Neural cell (in vitro differentiated cells): ENCODE results near the gene NDUFAF3. TPM values are rescaled to one million over a fixed set of nuclear protein-coding genes. Genes with fewer than 3 reads are reported as not detected.
A peak's percentile ranks its signal among the peaks of the same experiment; 100 is the strongest.

Source experiments
- H2AFZ ChIP-seq: fragments of 200-600, 300-800 bp; sonication (generic), shearing (Covaris generic); 2 replicates; pipeline ENCODE4 v1.6.0; 2014; ENCODE audit warnings: low read depth, mild to moderate bottlenecking, antibody characterized with exemption, low read length, moderate library complexity
- H3F3A ChIP-seq: fragments of 200-600 bp; shearing (Covaris generic); 2 replicates; pipeline ENCODE4 v1.6.1; 2016; ENCODE audit warnings: mild to moderate bottlenecking, moderate library complexity, mixed read lengths, antibody characterized with exemption, low read length; ENCODE audit not compliant: insufficient read depth, poor library complexity, severe bottlenecking
- H3K27ac ChIP-seq: fragments of 200-600, 300-800 bp; sonication (generic), shearing (Covaris generic); 2 replicates; pipeline ENCODE4 v1.5.1; 2014; ENCODE audit warnings: mild to moderate bottlenecking, low read length, moderate library complexity
- H3K27me3 ChIP-seq: fragments of 300-800, 200-600 bp; sonication (generic), shearing (Covaris generic); 2 replicates; pipeline ENCODE4 v1.6.0; 2014; ENCODE audit warnings: mild to moderate bottlenecking, low read depth, low read length, moderate library complexity; ENCODE audit not compliant: insufficient read depth
- H3K36me3 ChIP-seq: fragments of 300-800, 200-600 bp; sonication (generic), shearing (Covaris generic); 2 replicates; pipeline ENCODE4 v1.5.1; 2014; ENCODE audit warnings: mild to moderate bottlenecking, antibody characterized with exemption, low read length, moderate library complexity; ENCODE audit not compliant: insufficient read depth
- H3K4me2 ChIP-seq: fragments of 300-800, 200-600 bp; sonication (generic), shearing (Covaris generic); 2 replicates; pipeline ENCODE4 v1.6.0; 2014; ENCODE audit warnings: mild to moderate bottlenecking, low read length
- H3K4me3 ChIP-seq: fragments of 300-800, 200-600 bp; sonication (generic), shearing (Covaris generic); 2 replicates; pipeline ENCODE4 v1.5.1; 2014; ENCODE audit warnings: mild to moderate bottlenecking, low read length, moderate library complexity
- H3K79me2 ChIP-seq: fragments of 200-600 bp; shearing (Covaris generic); replicated peaks from 2 replicates; pipeline ENCODE4 v1.6.0; 2014; ENCODE audit warnings: mild to moderate bottlenecking, low read length, moderate library complexity; ENCODE audit not compliant: insufficient read depth
- H3K9ac ChIP-seq: fragments of 300-800, 200-600 bp; sonication (generic), shearing (Covaris generic); 2 replicates; pipeline ENCODE4 v1.6.1; 2016; ENCODE audit warnings: mild to moderate bottlenecking, low read length, mixed read lengths
- H3K9me2 ChIP-seq: fragments of 200-600 bp; shearing (Covaris generic); 2 replicates; pipeline ENCODE4 v1.6.1; 2016; ENCODE audit warnings: mild to moderate bottlenecking, low read length, mixed read lengths; ENCODE audit not compliant: insufficient read depth
- H3K9me3 ChIP-seq: fragments of 200-600, 300-800 bp; sonication (generic), shearing (Covaris generic); 2 replicates; pipeline ENCODE4 v1.6.1; 2016; ENCODE audit warnings: mild to moderate bottlenecking, mixed run types, low read length, moderate library complexity, mixed read lengths
- H4K20me1 ChIP-seq: fragments of 200-600 bp; shearing (Covaris generic); 2 replicates; pipeline ENCODE4 v1.6.1; 2016; ENCODE audit warnings: mild to moderate bottlenecking, mixed run types; ENCODE audit not compliant: insufficient read depth
- EP300 ChIP-seq: fragments of 450-650 bp; conservative IDR thresholded peaks from 2 replicates; pipeline ENCODE4 v1.6.1; 2014; ENCODE audit warnings: antibody characterized with exemption, mild to moderate bottlenecking, moderate library complexity; ENCODE audit not compliant: poor library complexity, severe bottlenecking
- EZH2 ChIP-seq: fragments of 200-600, 300-800 bp; shearing (Covaris generic), sonication (generic); IDR thresholded peaks from 2 replicates; pipeline ENCODE4 v1.6.1; 2014; ENCODE audit warnings: antibody characterized with exemption, low read length, borderline replicate concordance, mild to moderate bottlenecking; ENCODE audit not compliant: insufficient read depth, poor library complexity, severe bottlenecking
- MXI1 ChIP-seq: fragments of 450-650 bp; conservative IDR thresholded peaks from 2 replicates; pipeline ENCODE4 v1.6.1; 2014; ENCODE audit warnings: antibody characterized with exemption, mild to moderate bottlenecking; ENCODE audit not compliant: poor library complexity, severe bottlenecking
- POLR2AphosphoS5 ChIP-seq: IDR thresholded peaks from 2 replicates; pipeline ENCODE4 v1.6.1; 2012
- RAD21 ChIP-seq: fragments of 450-650 bp; conservative IDR thresholded peaks from 2 replicates; pipeline ENCODE4 v1.6.1; 2014; ENCODE audit warnings: antibody characterized with exemption, mild to moderate bottlenecking, moderate library complexity
- SMC3 ChIP-seq: fragments of 450-650 bp; conservative IDR thresholded peaks from 2 replicates; pipeline ENCODE4 v1.6.1; 2014; ENCODE audit warnings: antibody characterized with exemption, mild to moderate bottlenecking, moderate library complexity; ENCODE audit not compliant: poor library complexity
- TAF1 ChIP-seq: IDR thresholded peaks from 2 replicates; pipeline ENCODE4 v1.6.1; 2012; ENCODE audit warnings: low read depth
- polyA plus RNA-seq: library from polyadenylated mRNA; depleted of rRNA; stranded (reverse); fragments of >200 nt; gene quantifications from 2 replicates; pipeline ENCODE4 v1.2.3, GENCODE V29; 2014
- TF ChIP-seq, protein P1 (sequence below): fragments of 450-650 bp; IDR thresholded peaks from 2 replicates; pipeline ENCODE4 v1.5.1; 2014; ENCODE audit warnings: antibody characterized with exemption, mild to moderate bottlenecking, moderate library complexity; ENCODE audit not compliant: poor library complexity, severe bottlenecking
- TF ChIP-seq, protein P2 (sequence below): IDR thresholded peaks from 2 replicates; pipeline ENCODE4 v1.6.1; 2012; ENCODE audit warnings: borderline replicate concordance

The NDUFAF3 gene
- polyA plus RNA-seq, 1 donor from 2014 or later = 36.2 TPM

DNA sequence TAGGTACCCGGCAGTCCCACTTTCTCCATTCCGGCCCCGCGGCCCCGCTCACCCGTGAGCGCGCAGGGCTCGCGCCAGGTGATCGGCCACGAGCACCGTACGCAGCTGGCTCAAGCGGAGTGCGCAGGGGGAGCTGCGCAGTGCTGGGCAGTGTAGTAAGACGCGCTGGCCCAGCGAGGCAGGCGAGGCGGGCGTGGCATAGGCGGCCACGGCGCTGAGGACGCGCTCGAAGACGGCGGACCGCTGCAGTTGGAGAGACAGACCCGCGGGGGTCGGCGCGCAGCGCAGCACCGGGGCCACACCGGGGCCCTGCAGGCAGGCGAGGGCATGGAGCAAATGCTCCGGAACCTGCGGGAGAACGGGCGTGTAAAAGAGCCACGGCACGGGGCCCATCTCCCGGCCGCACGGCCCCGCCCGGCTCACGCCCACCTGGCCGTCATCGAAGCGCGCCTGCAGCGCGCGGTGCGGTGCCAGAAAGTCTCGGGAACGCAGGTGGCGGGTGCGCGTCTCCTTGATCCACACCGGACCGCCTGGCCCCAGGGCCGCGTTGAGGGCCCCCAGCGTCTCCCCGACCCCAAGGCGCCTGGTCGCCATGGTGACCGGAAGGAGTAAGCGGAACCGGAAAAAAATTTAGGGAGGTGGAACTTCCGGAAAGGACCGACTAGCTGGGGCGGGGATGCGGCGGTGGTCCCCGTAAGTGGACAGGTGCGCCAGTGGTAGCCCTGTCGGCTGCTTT lies 3.8 kb upstream of the NDUFAF3 start, which contains the start of gene DALRD3:
DALRD3 (minus strand) TSS at position 610 of the 736 bp plus-strand sequence; CDS start at position 594, 16 bp downstream.
- H3K79me2 ChIP-seq = peaks cover 25% of the 10 kb centered on the region

DNA sequence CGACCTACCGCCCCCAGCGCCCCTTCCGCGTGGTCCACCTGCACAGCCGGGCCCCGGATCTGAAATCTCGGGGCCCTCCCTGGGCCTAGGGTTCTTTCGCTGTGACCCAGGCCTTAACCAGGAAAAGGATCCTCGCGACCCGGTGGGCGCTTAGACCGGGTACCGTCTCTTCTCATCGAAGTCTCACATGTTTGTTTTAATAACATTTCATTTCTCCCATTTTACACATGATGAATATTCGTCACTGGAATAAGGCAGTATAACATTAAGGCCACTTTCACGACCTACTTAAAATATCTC lies 3.3 kb upstream of the NDUFAF3 start:
- H3K4me2 ChIP-seq = peak overlapping the region; percentile 75
- H3F3A ChIP-seq = no peaks in the 10 kb centered on the region
- H3K27ac ChIP-seq = peak overlapping the region; percentile 58
- peak overlapping the region; percentile 80 for H3K9ac ChIP-seq
- no peaks in the 10 kb centered on the region for H3K9me2 ChIP-seq
- H3K36me3 ChIP-seq = no peaks in the 10 kb centered on the region
- H3K9me3 ChIP-seq = no peaks in the 10 kb centered on the region
- H3K4me3 ChIP-seq = peak overlapping the region; percentile 98
- H3K27me3 ChIP-seq = no peaks in the 10 kb centered on the region
- H2AFZ ChIP-seq = peak overlapping the region; percentile 69
- H3K79me2 ChIP-seq = peaks cover 23% of the 10 kb centered on the region
- TF ChIP-seq MXI1 (no peak), RAD21 (no peak), POLR2AphosphoS5 (no peak), SMC3 (no peak), EZH2 (no peak), EP300 (no peak), TAF1 (no peak)
- TF ChIP-seq, protein P1, sequence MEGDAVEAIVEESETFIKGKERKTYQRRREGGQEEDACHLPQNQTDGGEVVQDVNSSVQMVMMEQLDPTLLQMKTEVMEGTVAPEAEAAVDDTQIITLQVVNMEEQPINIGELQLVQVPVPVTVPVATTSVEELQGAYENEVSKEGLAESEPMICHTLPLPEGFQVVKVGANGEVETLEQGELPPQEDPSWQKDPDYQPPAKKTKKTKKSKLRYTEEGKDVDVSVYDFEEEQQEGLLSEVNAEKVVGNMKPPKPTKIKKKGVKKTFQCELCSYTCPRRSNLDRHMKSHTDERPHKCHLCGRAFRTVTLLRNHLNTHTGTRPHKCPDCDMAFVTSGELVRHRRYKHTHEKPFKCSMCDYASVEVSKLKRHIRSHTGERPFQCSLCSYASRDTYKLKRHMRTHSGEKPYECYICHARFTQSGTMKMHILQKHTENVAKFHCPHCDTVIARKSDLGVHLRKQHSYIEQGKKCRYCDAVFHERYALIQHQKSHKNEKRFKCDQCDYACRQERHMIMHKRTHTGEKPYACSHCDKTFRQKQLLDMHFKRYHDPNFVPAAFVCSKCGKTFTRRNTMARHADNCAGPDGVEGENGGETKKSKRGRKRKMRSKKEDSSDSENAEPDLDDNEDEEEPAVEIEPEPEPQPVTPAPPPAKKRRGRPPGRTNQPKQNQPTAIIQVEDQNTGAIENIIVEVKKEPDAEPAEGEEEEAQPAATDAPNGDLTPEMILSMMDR = no peak
- TF ChIP-seq, protein P2, sequence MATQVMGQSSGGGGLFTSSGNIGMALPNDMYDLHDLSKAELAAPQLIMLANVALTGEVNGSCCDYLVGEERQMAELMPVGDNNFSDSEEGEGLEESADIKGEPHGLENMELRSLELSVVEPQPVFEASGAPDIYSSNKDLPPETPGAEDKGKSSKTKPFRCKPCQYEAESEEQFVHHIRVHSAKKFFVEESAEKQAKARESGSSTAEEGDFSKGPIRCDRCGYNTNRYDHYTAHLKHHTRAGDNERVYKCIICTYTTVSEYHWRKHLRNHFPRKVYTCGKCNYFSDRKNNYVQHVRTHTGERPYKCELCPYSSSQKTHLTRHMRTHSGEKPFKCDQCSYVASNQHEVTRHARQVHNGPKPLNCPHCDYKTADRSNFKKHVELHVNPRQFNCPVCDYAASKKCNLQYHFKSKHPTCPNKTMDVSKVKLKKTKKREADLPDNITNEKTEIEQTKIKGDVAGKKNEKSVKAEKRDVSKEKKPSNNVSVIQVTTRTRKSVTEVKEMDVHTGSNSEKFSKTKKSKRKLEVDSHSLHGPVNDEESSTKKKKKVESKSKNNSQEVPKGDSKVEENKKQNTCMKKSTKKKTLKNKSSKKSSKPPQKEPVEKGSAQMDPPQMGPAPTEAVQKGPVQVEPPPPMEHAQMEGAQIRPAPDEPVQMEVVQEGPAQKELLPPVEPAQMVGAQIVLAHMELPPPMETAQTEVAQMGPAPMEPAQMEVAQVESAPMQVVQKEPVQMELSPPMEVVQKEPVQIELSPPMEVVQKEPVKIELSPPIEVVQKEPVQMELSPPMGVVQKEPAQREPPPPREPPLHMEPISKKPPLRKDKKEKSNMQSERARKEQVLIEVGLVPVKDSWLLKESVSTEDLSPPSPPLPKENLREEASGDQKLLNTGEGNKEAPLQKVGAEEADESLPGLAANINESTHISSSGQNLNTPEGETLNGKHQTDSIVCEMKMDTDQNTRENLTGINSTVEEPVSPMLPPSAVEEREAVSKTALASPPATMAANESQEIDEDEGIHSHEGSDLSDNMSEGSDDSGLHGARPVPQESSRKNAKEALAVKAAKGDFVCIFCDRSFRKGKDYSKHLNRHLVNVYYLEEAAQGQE = no peak
- peaks cover 9% of the 10 kb centered on the region for H4K20me1 ChIP-seq

More for the DNA sequence above, 3.8 kb upstream of the NDUFAF3 start, which contains the start of gene DALRD3:
- Histone ChIP-seq H3K4me3 (peak within 1 kb of the TSS; percentile 98), H2AFZ (peak within 1 kb of the TSS; percentile 69), H3F3A (no peaks in the 10 kb centered on the region), H4K20me1 (peaks cover 9% of the 10 kb centered on the region), H3K9me3 (no peaks in the 10 kb centered on the region), H3K27ac (peak within 1 kb of the TSS; percentile 58), H3K36me3 (no peaks in the 10 kb centered on the region), H3K4me2 (peak within 1 kb of the TSS; percentile 75), H3K9me2 (no peaks in the 10 kb centered on the region), H3K27me3 (no peaks in the 10 kb centered on the region), H3K9ac (peak within 1 kb of the TSS; percentile 80)
- TF ChIP-seq, protein P1 = no peak
- TF ChIP-seq SMC3 (peak; percentile 17), EP300 (peak; percentile 38), MXI1 (peak; percentile 93)
- TF ChIP-seq, protein P2 = no peak
